Neural progenitor cell (in vitro differentiated cells): ENCODE measurements around the gene TACC3.

ENCODE experiments used
- EZH2 ChIP-seq: fragments of 200-600 bp; sonication (generic); IDR thresholded peaks from 2 replicates; pipeline ENCODE4 v1.6.1; 2017; ENCODE audit warnings: antibody characterized with exemption, mild to moderate bottlenecking, moderate library complexity
- EZH2phosphoT487 ChIP-seq: fragments of 200-600 bp; sonication (generic); IDR thresholded peaks from 2 replicates; pipeline ENCODE4 v1.6.1; 2017; ENCODE audit warnings: antibody characterized with exemption
- TF ChIP-seq, protein P1 (sequence below): fragments of 200-600 bp; sonication (generic); IDR thresholded peaks from 2 replicates; pipeline ENCODE4 v1.5.1; 2017; ENCODE audit warnings: antibody characterized with exemption, mild to moderate bottlenecking

DNA sequence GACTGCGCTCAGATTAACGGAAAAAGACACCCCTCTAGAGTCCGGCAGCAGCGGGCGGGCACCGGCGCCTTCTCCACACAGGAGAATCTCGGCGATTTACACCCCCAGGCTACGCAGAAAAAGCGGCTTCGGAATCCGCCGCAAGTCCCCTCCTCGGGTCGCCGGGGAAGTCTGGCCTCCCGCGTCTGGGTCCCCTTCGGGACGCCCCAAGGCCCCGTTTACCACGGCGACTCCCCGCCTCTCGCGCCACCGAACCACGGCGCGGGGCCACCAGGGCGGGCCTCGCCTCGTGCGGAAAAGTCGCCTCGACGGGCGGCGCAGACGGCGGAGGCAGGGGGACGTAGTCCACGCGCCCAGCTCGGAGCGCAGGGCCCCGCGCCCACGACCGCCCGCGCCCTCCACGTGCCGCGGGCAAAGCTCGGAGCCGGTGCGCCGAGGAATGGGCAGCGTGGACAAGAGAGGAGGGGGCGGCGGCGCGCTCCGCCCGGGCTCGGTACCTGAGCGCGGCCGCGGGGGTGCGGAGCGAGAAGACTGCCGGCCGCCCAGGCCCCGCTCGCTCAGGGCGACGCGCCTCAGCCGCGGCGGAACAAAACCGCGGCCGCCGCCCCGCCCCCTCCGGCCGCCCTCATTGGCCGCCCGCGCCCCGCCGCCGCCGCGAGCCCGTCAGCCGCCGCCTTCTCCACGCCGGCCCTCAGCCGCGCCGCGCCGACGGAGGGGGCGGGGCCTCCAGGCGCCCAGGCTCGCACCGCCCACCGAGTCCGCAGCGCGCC, 37.4 kb upstream of the TACC3 start, which contains the start of gene FAM53A:
- TF ChIP-seq, protein P1, sequence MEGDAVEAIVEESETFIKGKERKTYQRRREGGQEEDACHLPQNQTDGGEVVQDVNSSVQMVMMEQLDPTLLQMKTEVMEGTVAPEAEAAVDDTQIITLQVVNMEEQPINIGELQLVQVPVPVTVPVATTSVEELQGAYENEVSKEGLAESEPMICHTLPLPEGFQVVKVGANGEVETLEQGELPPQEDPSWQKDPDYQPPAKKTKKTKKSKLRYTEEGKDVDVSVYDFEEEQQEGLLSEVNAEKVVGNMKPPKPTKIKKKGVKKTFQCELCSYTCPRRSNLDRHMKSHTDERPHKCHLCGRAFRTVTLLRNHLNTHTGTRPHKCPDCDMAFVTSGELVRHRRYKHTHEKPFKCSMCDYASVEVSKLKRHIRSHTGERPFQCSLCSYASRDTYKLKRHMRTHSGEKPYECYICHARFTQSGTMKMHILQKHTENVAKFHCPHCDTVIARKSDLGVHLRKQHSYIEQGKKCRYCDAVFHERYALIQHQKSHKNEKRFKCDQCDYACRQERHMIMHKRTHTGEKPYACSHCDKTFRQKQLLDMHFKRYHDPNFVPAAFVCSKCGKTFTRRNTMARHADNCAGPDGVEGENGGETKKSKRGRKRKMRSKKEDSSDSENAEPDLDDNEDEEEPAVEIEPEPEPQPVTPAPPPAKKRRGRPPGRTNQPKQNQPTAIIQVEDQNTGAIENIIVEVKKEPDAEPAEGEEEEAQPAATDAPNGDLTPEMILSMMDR, result peak; percentile 5
- peak; percentile 41 for TF ChIP-seq EZH2
- peak; percentile 46 for TF ChIP-seq EZH2phosphoT487
